ENCODE results near the gene YIF1A.

Gene YIF1A

DNA sequence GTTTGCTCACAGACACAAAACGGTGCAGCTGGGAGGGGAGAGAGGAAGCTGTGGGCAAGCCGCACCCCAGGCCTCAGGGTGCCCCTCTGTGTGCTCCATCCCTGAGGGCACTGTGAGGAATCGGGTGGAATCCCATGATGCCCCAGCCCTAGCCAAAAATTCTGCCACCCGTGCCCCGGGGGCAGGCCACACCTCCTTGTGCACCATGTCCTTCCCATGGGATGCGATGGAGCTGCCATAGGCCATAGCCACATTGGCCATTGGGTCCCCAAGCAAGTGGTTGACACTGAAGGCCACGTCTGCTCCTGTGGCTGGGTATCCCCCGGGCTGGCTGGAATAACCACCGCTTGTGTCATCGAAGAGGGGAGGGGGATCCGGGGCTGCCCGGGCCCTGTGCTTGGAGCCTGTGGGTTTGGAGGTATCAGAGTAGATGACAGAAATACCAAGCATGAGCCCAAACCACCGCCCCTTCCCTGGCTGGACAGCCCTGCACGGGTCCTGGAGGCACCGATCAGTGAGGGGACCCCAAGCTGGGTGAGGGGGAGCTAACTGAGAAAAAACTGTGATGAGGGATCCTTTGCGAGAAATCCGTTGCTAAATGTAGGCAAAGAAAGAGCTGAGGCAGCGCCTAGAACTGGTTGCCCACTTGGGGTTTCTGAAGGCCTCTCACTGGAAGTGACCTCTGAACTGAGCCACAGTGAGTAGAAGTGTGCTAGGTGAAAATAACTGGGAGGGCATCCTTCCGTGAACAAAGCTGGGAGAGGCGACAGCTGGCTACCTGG is 863 bp downstream of the YIF1A start:
- TF ChIP-seq, protein P1, sequence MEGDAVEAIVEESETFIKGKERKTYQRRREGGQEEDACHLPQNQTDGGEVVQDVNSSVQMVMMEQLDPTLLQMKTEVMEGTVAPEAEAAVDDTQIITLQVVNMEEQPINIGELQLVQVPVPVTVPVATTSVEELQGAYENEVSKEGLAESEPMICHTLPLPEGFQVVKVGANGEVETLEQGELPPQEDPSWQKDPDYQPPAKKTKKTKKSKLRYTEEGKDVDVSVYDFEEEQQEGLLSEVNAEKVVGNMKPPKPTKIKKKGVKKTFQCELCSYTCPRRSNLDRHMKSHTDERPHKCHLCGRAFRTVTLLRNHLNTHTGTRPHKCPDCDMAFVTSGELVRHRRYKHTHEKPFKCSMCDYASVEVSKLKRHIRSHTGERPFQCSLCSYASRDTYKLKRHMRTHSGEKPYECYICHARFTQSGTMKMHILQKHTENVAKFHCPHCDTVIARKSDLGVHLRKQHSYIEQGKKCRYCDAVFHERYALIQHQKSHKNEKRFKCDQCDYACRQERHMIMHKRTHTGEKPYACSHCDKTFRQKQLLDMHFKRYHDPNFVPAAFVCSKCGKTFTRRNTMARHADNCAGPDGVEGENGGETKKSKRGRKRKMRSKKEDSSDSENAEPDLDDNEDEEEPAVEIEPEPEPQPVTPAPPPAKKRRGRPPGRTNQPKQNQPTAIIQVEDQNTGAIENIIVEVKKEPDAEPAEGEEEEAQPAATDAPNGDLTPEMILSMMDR (IDR thresholded peaks at IDR 0.05; ENCODE audit: extremely low read depth, insufficient read depth, missing control alignments), result no peak
- DNase-seq (ENCODE audit: low spot score), result peak; percentile 51
- in situ Hi-C loops (cut with MboI; ENCODE audit: low pct_unique_long_range_greater_than_20kb, low sequenced_read_pairs, unreplicated experiment), result no loop called here

- in situ Hi-C loops (cut with MboI; ENCODE audit: low pct_unique_long_range_greater_than_20kb, low sequenced_read_pairs, unreplicated experiment), result no loop called here
- TF ChIP-seq, protein P1 (IDR thresholded peaks at IDR 0.05; ENCODE audit: extremely low read depth, insufficient read depth, missing control alignments), result no peak
- DNase-seq (ENCODE audit: low spot score), result no peak
Observed at GRCh38 chr11:66287211-66287888, 1.6 kb downstream of the YIF1A start.

DNA sequence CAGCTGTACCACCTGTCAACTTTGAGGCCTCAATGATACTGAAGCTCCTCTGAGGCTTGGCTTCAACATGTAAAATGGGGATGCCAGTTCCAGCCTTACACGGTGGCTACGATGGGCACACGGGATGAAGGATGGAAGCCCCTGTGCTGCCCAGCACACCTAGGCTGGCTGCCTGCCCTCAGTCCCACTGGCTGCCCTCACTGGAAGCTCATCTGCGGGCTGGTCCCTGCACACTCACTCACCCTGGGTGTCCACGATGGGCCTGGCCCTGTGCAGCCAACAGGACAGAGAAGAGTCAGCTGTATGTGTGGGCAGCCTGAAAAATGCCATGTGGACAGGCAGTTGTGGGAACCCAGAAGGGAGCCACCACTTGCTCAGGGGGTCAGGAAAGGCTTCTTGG is 2.2 kb downstream of the YIF1A start:
- DNase-seq (ENCODE audit: low spot score), result no peak
- TF ChIP-seq, protein P1 (IDR thresholded peaks at IDR 0.05; ENCODE audit: extremely low read depth, insufficient read depth, missing control alignments), result no peak
- in situ Hi-C loops (cut with MboI; ENCODE audit: low pct_unique_long_range_greater_than_20kb, low sequenced_read_pairs, unreplicated experiment), result no loop called here

GRCh38 chr11:66285250-66285947 is 3.5 kb downstream of the YIF1A start:
- in situ Hi-C loops (cut with MboI; ENCODE audit: low pct_unique_long_range_greater_than_20kb, low sequenced_read_pairs, unreplicated experiment), result no loop called here
- DNase-seq (ENCODE audit: low spot score), result no peak
- TF ChIP-seq, protein P1 (IDR thresholded peaks at IDR 0.05; ENCODE audit: extremely low read depth, insufficient read depth, missing control alignments), result no peak

DNA sequence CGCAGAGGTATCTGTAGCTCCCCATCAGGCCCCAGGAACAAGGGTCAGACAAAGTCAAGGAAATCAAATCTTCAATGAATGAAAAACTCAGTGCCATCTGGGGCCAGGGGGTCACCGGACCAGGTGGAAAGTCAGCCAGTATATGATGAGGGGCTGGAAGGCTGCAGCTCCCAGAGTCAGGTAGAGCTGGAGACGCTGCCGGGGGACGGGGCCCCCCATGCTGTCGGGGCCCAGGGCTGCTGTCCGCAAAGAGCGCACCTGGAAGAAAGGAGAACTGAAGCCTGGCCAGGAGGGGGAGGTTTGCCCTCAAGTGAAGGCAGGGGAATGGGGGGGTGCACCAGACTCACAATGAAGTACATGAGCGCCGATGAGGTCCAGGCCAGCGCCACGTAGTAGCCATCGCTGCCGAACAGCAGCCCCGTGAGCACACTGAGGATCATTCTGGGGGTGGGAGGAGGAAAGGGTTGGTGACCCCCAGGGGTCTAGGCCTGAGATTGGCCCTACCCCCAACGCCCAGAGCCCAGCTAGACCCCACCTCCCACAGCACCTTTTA is 4.3 kb downstream of the YIF1A start:
- in situ Hi-C loops (cut with MboI; ENCODE audit: low pct_unique_long_range_greater_than_20kb, low sequenced_read_pairs, unreplicated experiment), result no loop called here
- DNase-seq (ENCODE audit: low spot score), result no peak
- TF ChIP-seq, protein P1 (IDR thresholded peaks at IDR 0.05; ENCODE audit: extremely low read depth, insufficient read depth, missing control alignments), result no peak

- in situ Hi-C loops (cut with MboI; ENCODE audit: low pct_unique_long_range_greater_than_20kb, low sequenced_read_pairs, unreplicated experiment), result no loop called here
- no peak for DNase-seq (ENCODE audit: low spot score)
- TF ChIP-seq, protein P1 (IDR thresholded peaks at IDR 0.05; ENCODE audit: extremely low read depth, insufficient read depth, missing control alignments), result no peak
Observed at GRCh38 chr11:66283461-66284105, 5.4 kb downstream of the YIF1A start.

Data from GM13977 (cell line).